NT2/D1 (cell line): ENCODE results near the gene AJUBA.

Experiments
- DNase-seq: peaks from one replicate; pipeline ENCODE4 v3.0.0-alpha.2; 2011; ENCODE audit warnings: low read depth, low spot score
- H3K27me3 ChIP-seq: 2 replicates; pipeline ENCODE4 v1.6.0; 2011; ENCODE audit warnings: mild to moderate bottlenecking; ENCODE audit not compliant: insufficient read length, insufficient read depth
- H3K36me3 ChIP-seq: 2 replicates; pipeline ENCODE4 v1.6.1; 2011; ENCODE audit warnings: mild to moderate bottlenecking, low read length, mixed read lengths; ENCODE audit not compliant: insufficient read depth, insufficient read length
- H3K4me1 ChIP-seq: 2 replicates; pipeline ENCODE4 v1.5.1; 2011; ENCODE audit not compliant: insufficient read depth, insufficient read length
- H3K4me3 ChIP-seq: 2 replicates; pipeline ENCODE4 v1.5.1; 2011; ENCODE audit warnings: low read depth; ENCODE audit not compliant: insufficient read length
- H3K9ac ChIP-seq: 2 replicates; pipeline ENCODE4 v1.6.0; 2011; ENCODE audit warnings: low read depth; ENCODE audit not compliant: insufficient read length
- H3K9me3 ChIP-seq: 2 replicates; pipeline ENCODE4 v1.5.1; 2011; ENCODE audit warnings: mild to moderate bottlenecking, low read length; ENCODE audit not compliant: insufficient read depth
- SUZ12 ChIP-seq: IDR thresholded peaks from 2 replicates; pipeline ENCODE4 v1.6.1; 2011; ENCODE audit not compliant: insufficient read length, insufficient read depth; ENCODE audit errors: extremely low read depth
- YY1 ChIP-seq: IDR thresholded peaks from 2 replicates; pipeline ENCODE4 v1.6.1; 2011; ENCODE audit not compliant: insufficient read length, insufficient read depth
- ZNF274 ChIP-seq: IDR thresholded peaks from 2 replicates; pipeline ENCODE4 v1.6.1; 2011; ENCODE audit warnings: mild to moderate bottlenecking, low read depth, low read length

The AJUBA gene

GRCh38 chr14:22977684-22978486, 4.5 kb downstream of the AJUBA start:
- H3K4me3 ChIP-seq: no peak overlapping the region
- DNase-seq: peak; percentile 92
- 0 out of 2 replicates have a peak, but pooled peaks cover 3% of the 10 kb centered on the region for H3K9me3 ChIP-seq
- no peaks in the 10 kb centered on the region for H3K27me3 ChIP-seq
- H3K9ac ChIP-seq: peak overlapping the region; percentile 65
- no peak for TF ChIP-seq YY1
- TF ChIP-seq ZNF274: no peak
- no peak for TF ChIP-seq SUZ12
- peaks cover 8% of the 10 kb centered on the region for H3K36me3 ChIP-seq
- H3K4me1 ChIP-seq: peaks cover 29% of the 10 kb centered on the region

- TF ChIP-seq ZNF274 (no peak), YY1 (no peak), SUZ12 (no peak)
- peaks cover 8% of the 10 kb centered on the region for H3K36me3 ChIP-seq
- H3K4me1 ChIP-seq: peaks cover 26% of the 10 kb centered on the region
- no peaks in the 10 kb centered on the region for H3K27me3 ChIP-seq
- no peak for DNase-seq
- no peak overlapping the region for H3K4me3 ChIP-seq
- H3K9ac ChIP-seq: peak overlapping the region; percentile 54
- 0 out of 2 replicates have a peak, but pooled peaks cover 3% of the 10 kb centered on the region for H3K9me3 ChIP-seq
Measured at GRCh38 chr14:22977434-22977683, 5.0 kb downstream of the AJUBA start.

- no peak for DNase-seq
- TF ChIP-seq SUZ12: no peak
- Histone ChIP-seq H3K9ac (peak overlapping the region; percentile 54), H3K4me1 (peaks cover 26% of the 10 kb centered on the region), H3K4me3 (no peak overlapping the region), H3K27me3 (no peaks in the 10 kb centered on the region), H3K36me3 (peaks cover 8% of the 10 kb centered on the region), H3K9me3 (0 out of 2 replicates have a peak, but pooled peaks cover 3% of the 10 kb centered on the region)
Measured at GRCh38 chr14:22976620-22977433, 5.5 kb downstream of the AJUBA start.

GRCh38 chr14:22974530-22975313, 7.6 kb downstream of the AJUBA start:
- Histone ChIP-seq H3K4me1 (peaks cover 24% of the 10 kb centered on the region), H3K4me3 (no peak overlapping the region), H3K27me3 (no peaks in the 10 kb centered on the region), H3K9ac (no peak overlapping the region), H3K36me3 (peaks cover 8% of the 10 kb centered on the region), H3K9me3 (0 out of 2 replicates have a peak, but pooled peaks cover 3% of the 10 kb centered on the region)
- TF ChIP-seq SUZ12 (no peak), ZNF274 (no peak), YY1 (no peak)
- DNase-seq: no peak

GRCh38 chr14:22973217-22974032, 8.9 kb downstream of the AJUBA start:
- Histone ChIP-seq H3K9ac (peak overlapping the region; percentile 17), H3K9me3 (0 out of 2 replicates have a peak, but pooled peaks cover 3% of the 10 kb centered on the region), H3K36me3 (peaks cover 8% of the 10 kb centered on the region), H3K4me3 (no peak overlapping the region), H3K27me3 (no peaks in the 10 kb centered on the region), H3K4me1 (peaks cover 21% of the 10 kb centered on the region)
- no peak for DNase-seq
- no peak for TF ChIP-seq YY1
- no peak for TF ChIP-seq ZNF274
- no peak for TF ChIP-seq SUZ12

- H3K9ac ChIP-seq: peak overlapping the region; percentile 32
- TF ChIP-seq ZNF274 (no peak), SUZ12 (no peak), YY1 (no peak)
- 0 out of 2 replicates have a peak, but pooled peaks cover 3% of the 10 kb centered on the region for H3K9me3 ChIP-seq
- H3K4me3 ChIP-seq: no peak overlapping the region
- no peaks in the 10 kb centered on the region for H3K27me3 ChIP-seq
- H3K36me3 ChIP-seq: peaks cover 8% of the 10 kb centered on the region
- peaks cover 17% of the 10 kb centered on the region for H3K4me1 ChIP-seq
- no peak for DNase-seq
Measured at GRCh38 chr14:22972313-22972930, 9.9 kb downstream of the AJUBA start.
